NCI-H187 treated with DMSO at 0.1 percent for 48 hours (cell line): ENCODE data around the gene TPSAB1.
"Not testable (repeated sequence)": the region's sequence is repeated elsewhere in the genome, so short reads cannot be mapped to it uniquely, and the experiment has no call there.

ENCODE experiments used
- DNase-seq: peaks from one replicate; lab custom pipeline; 2025; lab: John Stamatoyannopoulos, UW

The TPSAB1 gene

DNA sequence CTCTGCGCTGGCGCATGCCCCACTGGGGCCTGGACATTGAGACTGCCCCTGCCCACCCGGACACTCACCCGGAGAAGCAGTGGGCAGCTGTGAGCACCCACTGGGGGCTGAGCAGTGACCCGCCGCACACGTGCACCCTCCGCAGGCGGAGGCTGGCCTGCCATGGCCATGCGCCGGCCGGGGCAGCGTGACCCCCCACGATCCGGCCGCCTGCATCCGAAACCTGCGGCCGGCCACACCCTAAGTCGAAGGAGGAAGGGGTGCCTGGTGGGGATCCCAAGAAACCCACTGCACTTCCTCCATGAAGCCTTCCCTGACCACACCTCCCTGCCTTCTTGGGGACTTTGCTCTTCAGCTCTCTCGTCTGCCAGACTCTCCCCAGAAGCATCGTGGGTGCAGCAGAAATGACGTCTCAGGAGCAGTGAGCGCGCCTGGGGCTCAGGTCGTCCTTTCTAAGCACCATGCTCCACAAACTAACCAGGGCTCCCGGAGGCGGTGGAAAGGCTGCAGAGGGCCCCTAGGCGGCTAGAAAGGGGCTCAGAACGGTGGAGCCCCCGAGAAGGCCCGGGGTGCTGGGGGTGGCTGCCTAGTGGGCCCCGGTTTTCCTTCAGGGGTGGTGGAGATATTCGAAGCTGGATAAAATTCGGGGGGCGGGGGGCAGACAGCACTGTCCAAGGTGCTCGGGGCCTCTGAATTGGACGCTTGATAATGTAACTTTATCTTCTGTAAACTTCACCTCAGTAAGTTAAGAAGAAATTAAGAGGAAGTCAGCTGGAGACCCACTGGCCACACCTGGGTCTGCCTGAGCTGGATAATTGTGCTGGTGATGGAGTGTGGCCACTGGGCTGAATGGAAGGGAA is 16.9 kb upstream of the TPSAB1 start:
- DNase-seq: no peak

DNA sequence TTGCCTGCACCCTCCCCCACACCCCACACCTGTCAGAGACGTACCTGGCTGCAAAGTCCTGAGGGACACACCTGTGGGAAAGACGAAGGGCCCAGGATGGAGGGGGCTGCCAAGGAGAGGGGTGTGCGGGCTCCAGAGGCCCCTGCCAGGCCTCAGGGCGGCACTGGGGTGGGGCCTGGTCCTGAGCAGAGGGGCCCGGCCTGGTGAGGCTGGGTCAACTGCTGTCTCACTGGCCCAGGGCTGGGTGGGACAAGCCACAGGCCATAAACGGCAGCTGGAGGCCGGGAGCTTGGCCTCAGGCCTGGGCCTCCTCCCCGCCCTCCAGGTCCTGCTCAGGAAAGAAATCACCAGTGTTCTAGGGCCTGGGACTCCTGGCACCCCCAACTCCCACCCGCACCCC is 15.9 kb upstream of the TPSAB1 start:
- no peak for DNase-seq

DNA sequence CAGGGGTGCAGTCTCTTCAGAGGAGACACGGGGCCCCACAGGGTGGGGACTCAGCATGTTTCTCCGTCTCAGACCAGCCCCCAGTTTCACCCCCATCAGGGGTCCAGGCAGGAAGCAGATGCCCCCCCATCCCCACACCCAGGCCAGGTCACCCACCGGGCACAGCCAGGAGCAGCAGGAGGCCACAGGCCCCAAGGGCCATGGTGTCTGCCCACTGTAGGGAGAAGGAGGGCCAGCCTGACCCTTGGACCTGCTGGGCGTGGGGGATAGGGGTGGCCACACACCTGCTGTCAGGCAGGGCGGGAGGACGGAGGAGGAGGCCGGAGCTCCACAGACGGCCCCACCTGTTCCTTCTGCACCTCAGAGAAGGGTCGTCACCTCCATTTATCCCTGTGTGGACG is 15.5 kb upstream of the TPSAB1 start, which contains the start of gene TPSG1:
Gene TPSG1, minus strand, starts transcription at position 218 of the 401 bp plus-strand sequence. Its CDS starts 16 bp downstream, at position 202.
- DNase-seq: no peak

DNA sequence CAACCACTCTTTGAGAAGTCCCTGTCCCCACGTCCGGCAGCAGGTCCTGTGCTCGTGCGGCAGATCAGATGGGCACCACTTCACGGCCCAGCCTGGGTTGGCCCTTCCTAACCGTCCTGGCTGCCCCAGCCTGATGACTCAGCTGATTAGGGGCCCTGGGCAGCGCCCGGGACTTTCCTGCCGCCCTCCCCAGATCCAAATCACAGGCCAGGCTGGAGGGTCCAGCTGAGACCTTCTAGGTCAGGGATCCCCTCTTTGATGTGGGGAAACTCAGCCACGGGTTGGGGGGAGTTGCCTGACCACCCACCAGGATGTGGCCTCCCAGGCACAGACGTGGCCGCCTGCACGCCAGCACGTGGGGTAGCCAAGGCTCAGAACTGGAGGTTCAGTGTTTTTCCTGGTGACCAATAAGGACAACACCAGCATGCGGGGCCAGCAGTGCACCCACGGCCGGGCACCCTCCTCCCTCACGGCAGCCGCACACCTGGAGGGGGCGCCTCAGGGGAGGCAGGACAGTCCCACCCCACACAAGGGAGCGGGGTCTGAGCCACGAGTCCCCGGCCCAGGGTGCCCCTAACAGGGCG is 14.7 kb upstream of the TPSAB1 start:
- not testable (repeated sequence) for DNase-seq

DNA sequence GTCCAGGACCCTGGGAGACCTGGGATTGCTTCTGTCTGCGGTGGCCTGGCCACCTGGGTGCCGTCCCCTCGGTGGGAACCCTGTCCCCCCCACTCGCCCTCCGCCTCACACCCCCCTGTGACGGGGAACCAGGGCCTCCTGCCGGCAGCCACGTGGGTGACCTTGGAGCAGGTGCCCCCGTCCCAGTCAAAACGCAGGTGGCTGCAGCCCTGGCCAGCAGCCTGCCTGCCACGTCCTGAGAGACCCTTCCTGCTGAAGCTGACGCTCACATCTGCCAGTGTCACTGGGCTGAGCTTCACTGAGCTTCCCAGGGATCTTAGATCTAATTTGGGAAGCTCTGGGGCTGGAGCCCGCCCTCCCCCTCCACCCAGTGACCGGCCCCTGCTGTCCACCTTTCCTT is 13.8 kb upstream of the TPSAB1 start:
- DNase-seq: not testable (repeated sequence)

DNA sequence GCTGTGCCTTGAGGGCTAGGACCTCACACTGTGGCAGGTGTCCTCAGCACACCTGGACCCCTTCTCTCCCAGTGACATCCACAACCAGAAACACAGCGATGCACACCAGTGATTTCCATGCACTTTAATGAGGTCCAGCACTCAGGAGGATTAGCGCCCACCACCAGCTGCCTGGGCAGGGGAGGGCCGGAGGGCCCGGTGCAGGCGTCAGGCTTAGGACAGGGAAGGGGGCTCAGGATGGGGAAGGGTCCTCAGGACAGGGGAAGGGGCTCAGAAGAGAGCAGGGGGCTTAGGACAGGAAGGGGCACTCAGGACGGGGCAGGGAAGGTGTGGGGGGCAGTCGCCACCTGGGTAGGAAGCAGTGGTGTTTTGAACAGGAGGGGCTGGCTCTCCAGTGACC is 12.3 kb upstream of the TPSAB1 start:
- not testable (repeated sequence) for DNase-seq

DNA sequence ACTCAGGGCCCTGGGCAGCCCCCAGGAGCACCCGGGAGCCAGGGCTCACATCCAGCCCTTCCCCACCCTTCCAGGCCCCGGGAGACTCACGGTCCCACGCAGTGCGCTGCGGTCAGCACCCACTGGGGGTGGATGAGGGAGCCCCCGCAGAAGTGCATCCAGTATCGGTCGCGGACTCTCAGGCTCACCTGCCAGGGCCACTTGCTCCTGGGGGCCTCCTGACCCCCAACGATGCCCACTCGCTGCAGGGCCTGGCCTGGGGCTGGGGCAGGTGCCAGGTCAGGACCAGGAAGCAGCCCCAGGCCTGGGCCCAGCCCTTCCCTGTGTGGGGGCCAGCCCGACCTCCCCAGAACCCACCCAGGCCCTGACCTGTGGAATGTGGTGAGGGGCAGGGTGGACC is 11.0 kb upstream of the TPSAB1 start:
- DNase-seq: not testable (repeated sequence)

DNA sequence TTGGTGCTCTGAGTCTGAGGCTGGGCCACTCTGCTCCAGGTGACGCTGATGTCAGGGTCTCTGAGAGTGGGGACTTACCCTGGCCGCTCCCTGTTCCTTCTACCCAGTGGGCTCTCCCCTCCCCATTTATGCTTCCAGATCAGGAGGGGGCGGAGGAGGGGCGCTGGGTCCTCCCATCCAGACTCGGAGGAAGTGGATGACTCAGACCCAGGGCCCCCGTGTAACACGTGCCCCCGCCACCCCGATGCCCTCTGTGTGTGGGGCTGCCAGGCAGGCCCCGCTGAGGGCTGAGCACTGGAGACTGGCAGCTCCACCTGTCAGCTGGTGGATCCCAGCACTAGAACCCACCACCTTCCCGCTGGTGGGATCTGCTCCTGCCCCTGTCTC is 10.4 kb upstream of the TPSAB1 start, which contains the start of gene TPSB2:
Gene TPSB2, minus strand, starts transcription at position 101 of the 387 bp plus-strand sequence. CDS start 233 bp downstream, outside the sequence.
- DNase-seq: not testable (repeated sequence)

DNA sequence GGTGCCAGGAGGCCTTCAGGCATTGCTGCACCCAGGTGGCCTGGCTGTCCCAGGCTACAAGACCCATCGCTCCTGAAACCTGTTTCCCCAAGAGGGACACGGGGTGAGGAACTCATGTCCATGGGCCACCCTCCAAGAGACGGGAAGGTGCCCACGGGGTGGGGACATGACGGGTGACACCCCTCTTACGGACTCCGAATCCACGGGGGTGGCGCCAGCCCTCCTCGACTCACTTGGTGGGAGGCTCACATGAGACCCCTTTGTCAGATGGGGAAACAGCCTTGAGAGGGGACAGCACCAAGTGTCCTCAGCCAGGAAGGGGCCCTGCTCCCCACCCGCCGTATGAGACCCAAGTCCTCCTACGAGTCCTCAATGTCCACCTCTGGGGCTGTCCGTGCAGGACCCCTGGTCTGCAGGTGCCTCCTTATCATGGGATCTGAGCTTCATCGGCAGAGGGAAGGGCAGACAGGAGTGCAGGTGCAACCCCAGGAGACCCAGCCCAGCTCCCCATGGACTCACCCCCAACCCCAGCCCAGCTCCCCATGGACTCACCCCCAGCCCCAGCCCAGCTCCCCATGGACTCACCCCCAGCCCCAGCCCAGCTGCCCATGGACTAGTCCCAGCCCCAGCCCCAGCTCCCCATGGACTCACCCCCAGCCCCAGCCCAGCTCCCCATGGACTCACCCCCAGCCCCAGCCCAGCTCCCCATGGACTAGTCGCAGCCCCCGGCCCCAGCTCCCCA is 9.9 kb upstream of the TPSAB1 start:
- not testable (repeated sequence) for DNase-seq

DNA sequence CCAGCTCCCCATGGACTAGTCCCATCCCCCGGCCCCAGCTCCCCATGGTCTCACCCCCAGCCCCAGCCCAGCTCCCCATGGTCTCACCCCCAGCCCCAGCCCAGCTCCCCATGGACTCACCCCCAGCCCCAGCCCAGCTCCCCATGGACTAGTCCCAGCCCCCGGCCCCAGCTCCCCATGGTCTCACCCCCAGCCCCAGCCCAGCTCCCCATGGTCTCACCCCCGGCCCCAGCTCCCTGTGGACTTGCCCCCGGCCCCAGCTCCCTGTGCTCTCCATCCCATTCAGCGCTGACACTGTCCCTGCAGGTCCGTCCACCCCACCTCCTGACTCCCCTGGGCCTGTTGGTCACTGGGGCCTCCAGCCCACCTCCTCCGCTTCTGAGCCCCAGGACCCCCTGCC is 9.2 kb upstream of the TPSAB1 start:
- not testable (repeated sequence) for DNase-seq

DNA sequence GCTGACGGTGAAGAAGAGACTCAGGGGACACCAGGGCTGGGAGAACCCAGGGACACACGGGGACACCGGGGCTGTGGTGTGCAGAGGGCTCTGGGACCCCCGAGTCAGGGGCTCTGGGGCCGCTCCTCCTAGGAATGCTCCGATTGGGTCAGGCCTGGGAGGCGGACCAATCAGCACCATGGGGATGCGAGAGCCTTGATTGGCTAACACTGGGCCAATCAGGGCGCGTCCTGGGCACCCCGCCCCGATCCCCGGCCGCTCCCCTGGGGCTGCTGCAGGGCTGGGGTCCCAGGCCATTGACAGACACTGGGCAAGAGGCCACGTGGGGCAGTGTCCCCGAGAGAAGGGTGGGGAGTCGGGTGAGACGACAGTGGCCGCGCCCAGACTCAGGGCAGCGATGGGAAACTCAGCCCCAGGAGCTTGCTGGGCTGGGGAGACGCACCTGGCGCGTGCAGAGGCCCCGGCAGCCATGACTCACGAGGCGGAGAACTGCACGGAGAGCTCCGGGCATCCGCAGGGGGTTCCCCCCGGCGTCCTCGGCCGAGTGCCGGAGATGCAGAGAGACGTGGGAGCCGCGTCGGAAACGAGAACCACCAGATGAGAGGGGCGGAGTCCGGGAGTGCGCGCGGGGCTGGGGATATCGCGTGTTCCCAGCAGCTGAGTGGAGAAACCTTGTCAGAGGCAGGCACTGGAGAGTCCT is 8.3 kb upstream of the TPSAB1 start:
- not testable (repeated sequence) for DNase-seq

DNA sequence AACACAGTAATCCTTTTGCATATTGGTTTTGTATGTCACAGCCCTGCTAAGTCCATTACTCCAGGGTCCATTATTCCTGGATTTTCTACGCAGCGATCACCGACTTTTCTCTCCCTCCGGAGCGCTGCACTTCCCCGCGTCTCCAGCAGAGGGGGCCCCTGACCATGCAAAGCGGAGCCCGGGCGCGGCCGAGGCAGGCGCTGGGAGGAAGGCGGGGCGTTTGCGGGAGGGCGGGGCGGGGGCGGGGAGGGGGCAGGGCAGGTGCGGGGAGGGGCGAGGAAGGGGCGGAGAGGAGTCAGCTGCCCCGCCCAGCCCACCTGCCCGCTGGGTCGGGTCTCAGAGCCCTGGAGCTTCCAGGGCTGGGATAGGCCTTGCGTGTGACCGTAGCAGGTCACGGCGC is 3.8 kb upstream of the TPSAB1 start:
- not testable (repeated sequence) for DNase-seq

DNA sequence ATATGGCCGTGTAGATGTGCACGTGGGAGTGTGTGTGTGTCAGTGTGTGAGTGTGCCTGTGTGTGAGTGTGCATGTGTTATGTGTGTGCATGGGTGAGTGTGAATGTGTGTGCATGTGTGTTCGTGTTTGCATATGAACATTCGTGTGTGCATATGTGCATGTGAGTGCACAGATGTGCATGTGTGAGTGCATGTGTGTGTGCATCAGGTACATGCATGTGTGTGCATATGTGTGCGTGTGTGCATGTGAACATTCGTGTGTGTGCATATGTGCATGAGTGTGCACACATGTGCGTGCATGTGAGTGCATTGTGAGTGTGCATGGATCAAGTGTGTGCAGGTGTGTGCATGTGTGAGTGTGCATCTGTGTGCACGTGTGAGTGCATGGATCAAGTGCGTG is 2.5 kb upstream of the TPSAB1 start:
- no peak for DNase-seq

DNA sequence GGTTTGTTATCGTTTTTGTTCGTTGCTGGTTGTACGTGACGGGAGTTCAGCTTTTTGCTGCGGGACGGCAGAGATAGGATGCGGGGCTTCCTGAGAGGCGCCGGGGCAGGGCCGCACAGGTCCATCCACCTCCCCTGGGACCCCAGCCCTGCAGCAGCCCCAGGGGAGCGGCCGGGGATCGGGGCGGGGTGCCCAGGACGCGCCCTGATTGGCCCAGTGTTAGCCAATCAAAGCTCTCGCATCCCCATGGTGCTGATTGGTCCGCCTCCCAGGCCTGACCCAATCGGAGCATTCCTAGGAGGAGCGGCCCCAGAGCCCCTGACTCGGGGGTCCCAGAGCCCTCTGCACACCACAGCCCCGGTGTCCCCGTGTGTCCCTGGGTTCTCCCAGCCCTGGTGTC is 1.6 kb upstream of the TPSAB1 start:
- not testable (repeated sequence) for DNase-seq

DNA sequence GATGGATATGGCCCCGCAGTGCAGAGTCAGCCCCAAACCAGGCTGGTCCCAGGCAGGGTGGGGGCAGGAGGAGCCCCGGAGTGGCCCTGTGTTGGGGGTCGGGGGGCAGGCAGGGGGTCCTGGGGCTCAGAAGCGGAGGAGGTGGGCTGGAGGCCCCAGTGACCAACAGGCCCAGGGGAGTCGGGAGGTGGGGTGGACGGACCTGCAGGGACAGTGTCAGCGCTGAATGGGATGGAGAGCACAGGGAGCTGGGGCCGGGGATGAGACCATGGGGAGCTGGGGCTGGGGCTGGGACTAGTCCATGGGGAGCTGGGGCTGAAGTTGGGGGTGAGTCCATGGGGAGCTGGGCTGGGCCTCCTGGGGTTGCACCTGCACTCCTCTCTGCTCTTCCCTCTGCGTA is 930 bp upstream of the TPSAB1 start:
- not testable (repeated sequence) for DNase-seq

DNA sequence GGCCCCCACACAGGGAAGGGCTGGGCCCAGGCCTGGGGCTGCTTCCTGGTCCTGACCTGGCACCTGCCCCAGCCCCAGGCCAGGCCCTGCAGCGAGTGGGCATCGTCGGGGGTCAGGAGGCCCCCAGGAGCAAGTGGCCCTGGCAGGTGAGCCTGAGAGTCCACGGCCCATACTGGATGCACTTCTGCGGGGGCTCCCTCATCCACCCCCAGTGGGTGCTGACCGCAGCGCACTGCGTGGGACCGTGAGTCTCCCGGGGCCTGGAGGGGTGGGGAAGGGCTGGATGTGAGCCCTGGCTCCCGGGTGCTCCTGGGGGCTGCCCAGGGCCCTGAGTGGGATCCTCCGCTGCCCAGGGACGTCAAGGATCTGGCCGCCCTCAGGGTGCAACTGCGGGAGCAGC is 576 bp downstream of the TPSAB1 start:
- not testable (repeated sequence) for DNase-seq

DNA sequence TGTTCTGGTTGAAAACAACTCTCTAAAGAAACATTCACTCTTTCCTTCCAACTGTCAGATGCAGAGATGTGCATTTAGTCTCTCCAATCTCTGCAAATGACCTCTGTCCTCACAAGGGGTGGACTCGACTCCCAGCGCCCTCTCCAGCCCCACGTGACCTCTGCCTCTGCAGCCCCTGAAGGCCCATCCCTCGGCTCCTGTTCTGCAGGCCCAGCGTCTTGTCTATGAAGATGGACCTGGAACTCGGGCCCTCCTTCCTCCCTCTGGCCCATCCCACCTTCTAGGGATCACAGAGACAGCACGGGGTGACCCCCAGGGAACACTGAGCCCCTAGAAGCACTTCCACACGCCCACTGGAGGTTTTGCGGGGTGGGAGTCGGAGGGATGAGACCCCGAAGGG is 2.9 kb downstream of the TPSAB1 start:
- DNase-seq: not testable (repeated sequence)

DNA sequence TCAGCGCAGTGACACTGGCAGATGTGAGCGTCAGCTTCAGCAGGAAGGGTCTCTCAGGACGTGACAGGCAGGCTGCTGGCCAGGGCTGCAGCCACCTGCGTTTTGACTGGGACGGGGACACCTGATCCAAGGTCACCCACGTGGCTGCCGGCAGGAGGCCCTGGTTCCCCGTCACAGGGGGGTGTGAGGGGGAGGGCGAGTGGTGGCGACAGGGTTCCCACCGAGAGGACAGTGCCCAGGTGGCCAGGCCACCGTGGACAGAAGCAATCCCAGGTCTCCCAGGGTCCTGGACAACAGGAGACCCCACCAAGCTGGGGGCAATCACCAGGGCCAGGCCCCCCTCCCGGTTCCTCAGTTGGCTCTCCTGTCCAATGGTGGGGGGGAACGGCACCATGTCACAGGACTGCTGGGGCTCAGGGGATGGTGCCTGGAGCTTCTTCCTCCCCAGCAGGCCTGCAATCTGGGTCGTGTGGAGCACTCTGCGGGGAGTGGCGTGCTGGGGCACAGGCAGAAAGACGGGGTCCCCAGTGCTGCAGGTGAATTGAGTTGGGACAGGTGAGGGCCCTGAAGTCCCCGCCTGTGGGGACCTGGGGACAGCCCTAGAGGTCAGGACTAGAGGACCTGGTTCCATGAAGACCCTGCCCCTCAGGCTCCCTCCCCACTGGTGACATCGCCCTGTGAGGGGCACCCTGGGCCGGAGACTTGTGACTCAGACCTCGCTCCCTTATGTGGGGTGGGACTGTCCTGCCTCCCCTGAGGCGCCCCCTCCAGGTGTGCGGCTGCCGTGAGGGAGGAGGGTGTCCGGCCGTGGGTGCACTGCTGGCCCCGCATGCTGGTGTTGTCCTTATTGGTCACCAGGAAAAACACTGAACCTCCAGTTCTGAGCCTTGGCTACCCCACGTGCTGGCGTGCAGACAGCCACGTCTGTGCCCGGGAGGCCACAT is 3.7 kb downstream of the TPSAB1 start:
- DNase-seq: not testable (repeated sequence)

DNA sequence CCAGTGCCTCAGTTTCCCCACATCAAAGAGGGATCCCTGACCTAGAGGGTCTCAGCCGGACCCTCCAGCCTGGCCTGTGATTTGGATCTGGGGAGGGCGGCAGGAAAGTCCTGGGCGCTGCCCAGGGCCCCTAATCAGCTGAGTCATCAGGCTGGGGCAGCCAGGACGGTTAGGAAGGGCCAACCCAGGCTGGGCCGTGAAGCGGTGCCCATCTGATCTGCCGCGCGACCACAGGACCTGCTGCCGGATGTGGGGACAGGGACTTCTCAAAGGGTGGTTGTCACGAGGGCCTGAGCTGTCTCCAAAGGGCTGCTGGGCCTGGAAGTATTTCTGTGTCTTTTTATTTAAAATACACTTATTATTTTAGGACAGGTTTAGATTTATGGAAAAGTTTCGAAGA is 4.4 kb downstream of the TPSAB1 start:
- no peak for DNase-seq

DNA sequence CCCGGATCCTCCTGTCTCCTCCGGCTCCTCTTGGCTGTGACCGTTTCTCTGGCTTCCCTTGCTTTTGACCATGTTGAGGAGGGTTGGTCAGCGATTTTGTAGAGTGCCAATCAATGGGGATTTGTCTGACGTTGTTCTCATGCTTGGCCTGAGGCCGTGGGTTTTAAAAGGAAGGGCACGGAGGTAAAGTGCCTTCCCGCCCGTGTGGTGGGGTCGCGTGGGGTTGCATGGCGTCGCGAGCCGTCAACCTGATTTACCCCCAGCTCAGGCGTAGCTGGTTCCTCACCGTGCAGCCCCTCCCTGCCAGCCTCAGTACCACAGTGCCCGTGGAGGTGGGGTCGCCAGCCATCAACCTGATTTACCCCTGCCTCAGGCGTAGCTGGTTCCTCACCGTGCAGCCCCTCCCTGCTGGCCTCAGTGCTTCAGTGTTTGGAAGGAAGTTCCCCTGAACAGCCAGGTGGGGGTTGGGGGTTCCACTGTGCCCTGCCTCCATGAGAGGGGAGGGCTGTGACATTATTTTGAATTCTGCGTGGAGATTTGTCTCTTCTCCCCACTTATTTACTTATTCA is 5.0 kb downstream of the TPSAB1 start:
- DNase-seq: no peak
